Smooth muscle cell of trachea (primary cell): ENCODE results near the gene CBX8. TPM values are rescaled to one million over a fixed set of nuclear protein-coding genes. Genes with fewer than 3 reads are reported as not detected.

Experiments
- total RNA-seq: library from RNA; depleted of rRNA; stranded (reverse); fragments of >200 nt; gene quantifications from 2 replicates; pipeline ENCODE4 v1.2.1, GENCODE V29; 2014

CBX8 gene
- 3.8 and 5.8 TPM in 2 replicates for total RNA-seq

GRCh38 chr17:79796763-79797491 lies at the start of gene CBX8:
TSS of gene CBX8 (minus strand) at chr17:79797077. CDS start at chr17:79796998, 79 bp downstream.

GRCh38 chr17:79839356-79840268 lies 42.7 kb upstream of the CBX8 start, which contains the start of gene CBX4:
TSS of gene CBX4 (minus strand) at chr17:79839440. CDS start at chr17:79839251, 189 bp downstream.

GRCh38 chr17:79777894-79778503 lies 18.9 kb downstream of the CBX8 start, which contains the start of gene CBX2:
TSS of gene CBX2 (plus strand) at chr17:79778148. CDS start at chr17:79778236, 88 bp downstream.

Other genes starting within 250 kb of the CBX8 start
- gene RBFOX3, start 186.0 kb downstream of the CBX8 start, total RNA-seq = not detected in 2 replicates
- gene ENPP7, start 66.1 kb downstream of the CBX8 start, total RNA-seq = not detected in 2 replicates
- 0.73 and 1.2 TPM in 2 replicates for gene CBX2, start 18.9 kb downstream of the CBX8 start, total RNA-seq
- gene CBX4, start 42.4 kb upstream of the CBX8 start, total RNA-seq = 11.9 and 13.6 TPM in 2 replicates
- 43.6 and 94.3 TPM in 2 replicates for gene TBC1D16, start 238.8 kb upstream of the CBX8 start, total RNA-seq
- 2.0 and 4.5 TPM in 2 replicates for gene CCDC40, start 239.6 kb upstream of the CBX8 start, total RNA-seq